Left lung (tissue), 10 donors: ENCODE results near the gene DLG5. TPM values are rescaled to one million over a fixed set of nuclear protein-coding genes. Genes with fewer than 3 reads are reported as not detected.
A peak's percentile ranks its signal among the peaks of the same experiment; 100 is the strongest.

Experiments
- ATAC-seq: fragments of 200-7000 bp; cut with Tn5 transposase; one replicate; pipeline ENCODE4 v1.9.1; 2020; ENCODE audit warnings: moderate library complexity
- DNase-seq, 4 donors: peaks; one replicate each; pipeline ENCODE4 v3.0.0-alpha.2; 2013 to 2020
- H3K27ac ChIP-seq, 2 donors: fragments of 200-600 bp; sonication (generic) in 1 of 2; one replicate each; pipeline versions ENCODE4 v1.5.0 to v1.8.0; 2020 to 2021
- H3K27me3 ChIP-seq, 2 donors: fragments of 200-600 bp; sonication (generic) in 1 of 2; one replicate each; pipeline versions ENCODE4 v1.5.0 to v1.8.0; 2020 to 2021
- H3K36me3 ChIP-seq, 2 donors: fragments of 200-600 bp; sonication (generic) in 1 of 2; one replicate each; pipeline versions ENCODE4 v1.5.0 to v1.8.0; 2020 to 2021
- H3K4me1 ChIP-seq, 2 donors: fragments of 200-600 bp; one replicate each; pipeline ENCODE4 v1.8.0; 2021
- H3K4me3 ChIP-seq, 2 donors: fragments of 200-600 bp; sonication (generic) in 1 of 2; one replicate each; pipeline versions ENCODE4 v1.5.0 to v1.8.0; 2020 to 2021; ENCODE audit warnings: mild to moderate bottlenecking in 1 of 2
- H3K9me3 ChIP-seq, 2 donors: fragments of 200-600 bp; sonication (generic) in 1 of 2; one replicate each; pipeline versions ENCODE4 v1.5.0 to v1.8.0; 2020 to 2021
- CTCF ChIP-seq, 2 donors: fragments of 200-600 bp; sonication (generic) in 1 of 2; IDR thresholded peaks; one replicate each; pipeline versions ENCODE4 v1.5.0 to v1.8.0; 2021; ENCODE audit warnings: antibody characterized with exemption in 2 of 2
- intact Hi-C, 2 donors: fragments of 100-400 bp; cut with DNase I; formaldehyde crosslinking; loops; one replicate each; pipeline versions ENCODE4 v1.11.2 to v1.14.2; 2022
- polyA plus RNA-seq, 6 donors: library from polyadenylated mRNA; unstranded; fragments of 120-200 nt; gene quantifications; one replicate each; pipeline ENCODE4 v1.2.1, GENCODE V29; 2013; ENCODE audit not compliant: insufficient read length in 6 of 6
- total RNA-seq, 2 donors: library from RNA; stranded (reverse); fragmentation: NEBNext Ultra II Directional; extraction: Animal tissue kit (Norgen Biotek cat#: 25700); gene quantifications; one replicate each; pipeline ENCODE4 v1.2.1, GENCODE V29; 2021
- donor health status: DM: no; HTN: yes; CAD: no.
- donor health status: DM: no; HTN: no; CAD: no.

DLG5 gene
- total and polyA plus RNA-seq, 8 donors: 17.0 to 53.4 (median 49.0) TPM

- intact Hi-C loops: no loop called here
- H3K4me3 ChIP-seq: no peak overlapping the region
- no peaks in the 10 kb centered on the region for H3K36me3 ChIP-seq
- no peak for DNase-seq
- no peak for ATAC-seq
- no peak for TF ChIP-seq CTCF (IDR thresholded peaks at IDR 0.05)
- no peaks in the 10 kb centered on the region for H3K27me3 ChIP-seq
- H3K4me1 ChIP-seq: peaks cover 9 to 11% of the 10 kb centered on the region in 2 donors
- H3K27ac ChIP-seq: no peak overlapping the region
- no peaks in the 10 kb centered on the region for H3K9me3 ChIP-seq
These were observed 33.8 kb downstream of the DLG5 start for GRCh38 chr10:77892761-77893160.

- no peak for TF ChIP-seq CTCF (IDR thresholded peaks at IDR 0.05)
- Histone ChIP-seq H3K4me1 (peaks cover 14 to 17% of the 10 kb centered on the region in 2 donors), H3K27me3 (no peaks in the 10 kb centered on the region), H3K9me3 (no peaks in the 10 kb centered on the region), H3K27ac (no peak overlapping the region), H3K4me3 (no peak overlapping the region), H3K36me3 (no peaks in the 10 kb centered on the region)
- intact Hi-C loops: no loop called here
- ATAC-seq: no peak
- DNase-seq: no peak
These were observed 34.4 kb downstream of the DLG5 start for GRCh38 chr10:77892021-77892739.

- intact Hi-C loops: no loop called here
- no peaks in the 10 kb centered on the region for H3K36me3 ChIP-seq
- no peak overlapping the region for H3K4me3 ChIP-seq
- H3K9me3 ChIP-seq: no peaks in the 10 kb centered on the region
- no peak for DNase-seq
- H3K27ac ChIP-seq: no peak overlapping the region
- no peak for ATAC-seq
- H3K4me1 ChIP-seq: peaks cover 18 to 19% of the 10 kb centered on the region in 2 donors
- H3K27me3 ChIP-seq: no peaks in the 10 kb centered on the region
- no peak for TF ChIP-seq CTCF (IDR thresholded peaks at IDR 0.05)
These were observed 36.5 kb downstream of the DLG5 start for GRCh38 chr10:77890097-77890496.

GRCh38 chr10:77889277-77889903, 37.2 kb downstream of the DLG5 start:
- no peaks in the 10 kb centered on the region for H3K9me3 ChIP-seq
- no peak overlapping the region for H3K4me3 ChIP-seq
- DNase-seq (peak in 2 of 4 donors; percentile 82 to 83), ATAC-seq (peak; percentile 94)
- no peaks in the 10 kb centered on the region for H3K27me3 ChIP-seq
- no peak for TF ChIP-seq CTCF (IDR thresholded peaks at IDR 0.05)
- no peaks in the 10 kb centered on the region for H3K36me3 ChIP-seq
- H3K27ac ChIP-seq: peak overlapping the region in 1 of 2 donors; percentile 65
- peaks cover 18 to 19% of the 10 kb centered on the region in 2 donors for H3K4me1 ChIP-seq
- intact Hi-C loops: no loop called here

GRCh38 chr10:77888356-77888703, 38.2 kb downstream of the DLG5 start:
- TF ChIP-seq CTCF (IDR thresholded peaks at IDR 0.05): no peak
- H3K4me3 ChIP-seq: no peak overlapping the region
- H3K27ac ChIP-seq: peak overlapping the region in 1 of 2 donors; percentile 65
- ATAC-seq (peak; percentile 43), DNase-seq (peak in 1 of 4 donors; percentile 50)
- no peaks in the 10 kb centered on the region for H3K27me3 ChIP-seq
- intact Hi-C loops: no loop called here
- peaks cover 18 to 19% of the 10 kb centered on the region in 2 donors for H3K4me1 ChIP-seq
- no peaks in the 10 kb centered on the region for H3K9me3 ChIP-seq
- H3K36me3 ChIP-seq: no peaks in the 10 kb centered on the region
